Measurements from ENCODE around the gene ARHGAP19. TPM values are rescaled to one million over a fixed set of nuclear protein-coding genes. Genes with fewer than 3 reads are reported as not detected.

The ARHGAP19 gene
- total and polyA plus RNA-seq, 2 donors (not counting 3 experiments of a cell fraction or from before 2014, with no cell fraction given) = 6.8 to 20.0 TPM

DNA sequence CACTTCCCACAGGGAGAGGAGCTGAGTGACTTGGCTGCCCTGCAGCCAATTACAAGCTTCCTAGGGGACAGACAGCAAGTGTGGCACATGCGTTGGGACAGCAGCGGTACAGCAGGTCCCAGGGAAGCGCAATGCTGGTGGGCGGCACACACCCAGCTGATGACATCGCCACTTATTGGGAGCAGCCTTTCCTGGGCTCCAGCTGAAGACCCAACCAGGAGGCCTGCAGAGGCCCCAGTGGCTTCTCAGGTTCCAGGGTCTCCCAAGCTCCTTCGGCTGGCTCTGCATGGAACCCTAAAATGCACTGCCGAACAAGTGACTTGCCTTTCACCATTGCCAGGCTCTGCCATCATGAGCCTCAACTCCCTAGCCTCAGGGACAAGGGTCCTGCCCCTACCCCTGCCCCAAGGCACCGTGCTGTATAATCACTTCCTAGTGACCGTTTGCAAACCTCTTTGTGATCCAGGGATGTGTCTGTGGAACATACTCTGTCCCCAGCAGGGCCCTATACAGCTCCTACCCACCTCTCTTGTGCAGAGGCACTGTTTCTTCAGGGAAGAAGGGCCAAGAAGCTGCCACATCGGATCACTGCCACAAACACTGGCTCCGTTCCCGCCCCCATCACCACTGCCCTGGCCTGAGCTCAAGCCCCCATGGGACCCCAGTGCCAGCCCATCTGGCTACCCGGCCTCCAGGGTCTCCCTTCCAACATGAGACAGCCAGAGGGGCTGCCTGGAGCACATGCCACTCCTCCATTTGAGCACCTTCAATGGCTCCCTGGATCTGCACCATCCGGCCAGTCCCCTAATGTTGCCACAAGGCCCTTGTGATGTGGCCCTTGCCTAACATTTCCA lies 87.4 kb downstream of the ARHGAP19 start:
- Histone ChIP-seq H3K27ac (ENCODE audit: insufficient read depth, low read depth, low read length) (no peak overlapping the region), H3K9me1 (replicated peaks; ENCODE audit: control insufficient read depth, extremely low read depth, insufficient read depth, low read length) (no peaks in the 10 kb centered on the region), H4K20me1 (replicated peaks; ENCODE audit: control insufficient read depth, extremely low read depth, insufficient read depth, low read length) (no peaks in the 10 kb centered on the region), H2AFZ (ENCODE audit: low read depth, low read length) (no peak overlapping the region), H3K9me3 (replicated peaks; ENCODE audit: control insufficient read depth, insufficient read depth, low read length) (no peaks in the 10 kb centered on the region), H3K9ac (replicated peaks; ENCODE audit: extremely low read depth, insufficient read depth, low read length) (no peak overlapping the region), H3K4me1 (ENCODE audit: control insufficient read depth, extremely low read depth, insufficient read depth, low read length) (no peaks in the 10 kb centered on the region), H3K79me2 (ENCODE audit: control insufficient read depth, insufficient read depth, low read length) (no peaks in the 10 kb centered on the region), H3K27me3 (ENCODE audit: control insufficient read depth in 2 of 2, insufficient read depth in 2 of 2, low read length in 2 of 2) (no peaks in the 10 kb centered on the region), H3K4me3 (replicated peaks in 1 of 3; ENCODE audit: insufficient read depth in 1 of 3, low read depth in 1 of 3, low read length in 3 of 3) (no peak overlapping the region), H3K4me2 (ENCODE audit: insufficient read depth, low read length) (no peak overlapping the region), H3K36me3 (ENCODE audit: control insufficient read depth in 2 of 2, extremely low read depth in 1 of 2, insufficient read depth in 2 of 2, low read length in 2 of 2) (no peaks in the 10 kb centered on the region)
- TF ChIP-seq MYC (IDR thresholded peaks at IDR 0.05; ENCODE audit: low read depth, low read length) = no peak
- TF ChIP-seq CTCF (IDR thresholded peaks at IDR 0.05; ENCODE audit: extremely low read depth in 1 of 2, insufficient read depth in 1 of 2, low read depth in 1 of 2, low read length in 2 of 2) = no peak
- TF ChIP-seq GATA2 (IDR thresholded peaks at IDR 0.05; ENCODE audit: insufficient read depth, insufficient read length, low read depth, low read length) = no peak
- dilution Hi-C loops (cut with MboI; ENCODE audit: extremely low pct_ligation_motif_present, low sequenced_read_pairs) = no loop called here
- DNase-seq (ENCODE audit: low read depth, low spot score) = no peak
- intact Hi-C loops (cut with micrococcal nuclease) = no loop called here
- CTCF ChIA-PET = interaction anchor here (1.0 to 13.0 kb wide), 8 partner anchors 6 to 167 kb away, joined by 3 to 397 read pairs (median 8); no protein-coding TSS in a partner anchor
- no TSS peak for BruUV-seq (replicated peaks)
- no peak for FAIRE-seq
- POLR2A ChIA-PET = no interaction called here

DNA sequence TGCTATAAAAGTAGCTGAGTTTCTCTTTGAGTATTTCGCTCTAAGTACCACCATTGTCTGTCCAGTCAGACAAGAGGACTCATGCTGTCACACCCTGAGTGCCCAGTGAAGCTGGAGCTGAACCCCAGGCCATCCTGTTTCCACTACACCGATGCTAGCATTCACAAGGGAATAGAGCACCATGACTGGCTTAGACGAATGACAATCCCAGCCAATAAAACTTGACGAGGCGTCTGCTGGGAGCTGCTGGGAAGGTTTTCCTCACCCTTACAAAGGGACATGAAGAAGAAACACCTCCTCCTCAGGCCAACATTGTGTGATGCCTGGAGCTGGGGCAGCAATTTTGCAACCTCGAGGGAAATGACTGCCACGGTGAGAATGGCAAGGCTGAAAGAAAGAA lies 89.2 kb downstream of the ARHGAP19 start:
- H3K4me2 ChIP-seq (ENCODE audit: insufficient read depth, low read length) = no peak overlapping the region
- H4K20me1 ChIP-seq (replicated peaks; ENCODE audit: control insufficient read depth, extremely low read depth, insufficient read depth, low read length) = no peaks in the 10 kb centered on the region
- no peaks in the 10 kb centered on the region for H3K9me1 ChIP-seq (replicated peaks; ENCODE audit: control insufficient read depth, extremely low read depth, insufficient read depth, low read length)
- dilution Hi-C loops (cut with MboI; ENCODE audit: extremely low pct_ligation_motif_present, low sequenced_read_pairs) = no loop called here
- BruUV-seq (replicated peaks) = no TSS peak
- H3K9ac ChIP-seq (replicated peaks; ENCODE audit: extremely low read depth, insufficient read depth, low read length) = no peak overlapping the region
- H3K79me2 ChIP-seq (ENCODE audit: control insufficient read depth, insufficient read depth, low read length) = no peaks in the 10 kb centered on the region
- CTCF ChIA-PET = interaction anchor here (0.9 to 13.0 kb wide), 5 partner anchors 10 to 166 kb away, joined by 4 to 397 read pairs (median 6); no protein-coding TSS in a partner anchor
- no peak overlapping the region for H3K4me3 ChIP-seq (replicated peaks in 1 of 3; ENCODE audit: insufficient read depth in 1 of 3, low read depth in 1 of 3, low read length in 3 of 3)
- H3K4me1 ChIP-seq (ENCODE audit: control insufficient read depth, extremely low read depth, insufficient read depth, low read length) = no peaks in the 10 kb centered on the region
- FAIRE-seq (no peak), DNase-seq (ENCODE audit: low read depth, low spot score) (no peak)
- no peak for TF ChIP-seq EZH2 (IDR thresholded peaks at IDR 0.05; ENCODE audit: borderline replicate concordance, low read depth, low read length, severe bottlenecking)
- no peak for TF ChIP-seq POLR2AphosphoS5 (IDR thresholded peaks at IDR 0.05; ENCODE audit: insufficient read depth, low read depth, low read length)
- no peak for TF ChIP-seq GATA2 (IDR thresholded peaks at IDR 0.05; ENCODE audit: insufficient read depth, insufficient read length, low read depth, low read length)
- TF ChIP-seq MYC (IDR thresholded peaks at IDR 0.05; ENCODE audit: low read depth, low read length) = no peak
- TF ChIP-seq, protein P1, sequence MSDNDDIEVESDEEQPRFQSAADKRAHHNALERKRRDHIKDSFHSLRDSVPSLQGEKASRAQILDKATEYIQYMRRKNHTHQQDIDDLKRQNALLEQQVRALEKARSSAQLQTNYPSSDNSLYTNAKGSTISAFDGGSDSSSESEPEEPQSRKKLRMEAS (IDR thresholded peaks at IDR 0.05; ENCODE audit: insufficient read depth, insufficient read length) = no peak
- TF ChIP-seq CTCF (IDR thresholded peaks at IDR 0.05; ENCODE audit: extremely low read depth in 1 of 2, insufficient read depth in 1 of 2, low read depth in 1 of 2, low read length in 2 of 2) = no peak
- no peak for TF ChIP-seq FOS (IDR thresholded peaks at IDR 0.05; ENCODE audit: borderline replicate concordance, insufficient read depth, low read length)
- TF ChIP-seq JUN (IDR thresholded peaks at IDR 0.05; ENCODE audit: borderline replicate concordance, insufficient read depth, insufficient read length, low read depth) = no peak
- no peak for TF ChIP-seq POLR2A (IDR thresholded peaks at IDR 0.05; ENCODE audit: low read depth, low read length)
- no peaks in the 10 kb centered on the region for H3K36me3 ChIP-seq (ENCODE audit: control insufficient read depth in 2 of 2, extremely low read depth in 1 of 2, insufficient read depth in 2 of 2, low read length in 2 of 2)
- H3K27me3 ChIP-seq (ENCODE audit: control insufficient read depth in 2 of 2, insufficient read depth in 2 of 2, low read length in 2 of 2) = no peaks in the 10 kb centered on the region
- no peak overlapping the region for H2AFZ ChIP-seq (ENCODE audit: low read depth, low read length)
- H3K9me3 ChIP-seq (replicated peaks; ENCODE audit: control insufficient read depth, insufficient read depth, low read length) = no peaks in the 10 kb centered on the region
- H3K27ac ChIP-seq (ENCODE audit: insufficient read depth, low read depth, low read length) = no peak overlapping the region
- intact Hi-C loops (cut with micrococcal nuclease) = no loop called here
- POLR2A ChIA-PET = no interaction called here

Measured in endothelial cell of umbilical vein (primary cell).